ENCODE data around the gene DNAH3.
A peak's percentile ranks its signal among the peaks of the same experiment; 100 is the strongest.

DNAH3 gene

DNA sequence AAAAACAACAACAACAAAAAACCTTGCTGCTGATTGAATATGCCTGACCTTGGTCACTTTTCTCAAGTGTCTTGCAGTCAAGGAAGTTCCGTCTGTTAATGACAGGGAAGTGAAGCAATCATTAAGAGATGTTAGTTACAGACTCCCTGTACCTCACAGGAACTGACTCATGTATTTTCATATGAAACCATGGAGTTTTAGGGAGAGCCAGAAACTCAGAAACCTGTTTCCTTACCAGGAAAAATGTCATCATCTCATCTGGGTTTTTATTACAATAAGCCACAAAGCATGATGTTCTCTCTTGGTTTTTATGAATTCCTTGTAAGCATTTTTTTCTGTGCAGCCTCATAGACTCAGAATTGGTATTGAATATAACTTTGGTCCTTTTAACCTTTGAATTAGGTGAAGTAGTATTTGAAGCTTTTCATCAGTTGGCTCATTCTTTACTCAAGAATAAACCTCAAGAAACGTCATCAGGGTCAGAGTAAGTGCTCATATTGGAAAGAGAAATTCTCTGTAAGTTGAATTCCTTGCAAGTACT lies 239.8 kb downstream of the DNAH3 start:
- peak overlapping the region; percentile 83 for H3K27ac ChIP-seq
- ChIA-PET CTCF (no interaction called here), POLR2A (ENCODE audit: low non-redundant PET) (no interaction called here)
- peak; percentile 70 for DNase-seq (ENCODE audit: low spot score)
- no peak for TF ChIP-seq CTCF (conservative IDR thresholded peaks at IDR 0.05; ENCODE audit: low read depth)

GRCh38 chr16:20906341-20907255 lies 244.0 kb downstream of the DNAH3 start:
- ChIA-PET POLR2A (ENCODE audit: low non-redundant PET) (no interaction called here), CTCF (no interaction called here)
- no peak for TF ChIP-seq CTCF (conservative IDR thresholded peaks at IDR 0.05; ENCODE audit: low read depth)
- DNase-seq (ENCODE audit: low spot score) = peak; percentile 56
- H3K27ac ChIP-seq = peak overlapping the region; percentile 80

DNA sequence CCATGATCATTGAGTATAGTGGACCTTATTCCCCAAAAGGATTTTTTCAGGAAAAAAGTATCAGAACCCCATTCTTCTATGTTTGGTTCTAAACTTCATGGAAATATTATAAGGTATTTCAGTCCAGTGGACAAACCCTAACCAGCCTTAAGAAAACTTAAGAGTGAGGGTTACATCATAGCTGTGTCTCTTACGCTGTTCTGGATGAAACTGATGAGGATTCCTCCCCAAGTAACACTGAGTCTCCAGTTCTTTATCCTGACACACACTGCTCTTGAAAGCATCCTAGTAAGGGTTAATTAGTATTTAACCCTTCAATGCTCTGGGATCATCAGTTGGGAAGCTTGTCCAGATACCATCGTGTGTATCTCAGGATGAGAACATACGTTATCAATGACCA lies 245.1 kb downstream of the DNAH3 start:
- H3K27ac ChIP-seq = peak overlapping the region; percentile 80; the same call in 1 of the 2 replicates
- DNase-seq (ENCODE audit: low spot score) = no peak
- POLR2A ChIA-PET (ENCODE audit: low non-redundant PET) = no interaction called here
- CTCF ChIA-PET = interaction anchor here (0.7 kb wide), 1 partner anchor 15 kb away, joined by 3 read pairs; no protein-coding TSS in a partner anchor
- no peak for TF ChIP-seq CTCF (conservative IDR thresholded peaks at IDR 0.05; ENCODE audit: low read depth)

DNA sequence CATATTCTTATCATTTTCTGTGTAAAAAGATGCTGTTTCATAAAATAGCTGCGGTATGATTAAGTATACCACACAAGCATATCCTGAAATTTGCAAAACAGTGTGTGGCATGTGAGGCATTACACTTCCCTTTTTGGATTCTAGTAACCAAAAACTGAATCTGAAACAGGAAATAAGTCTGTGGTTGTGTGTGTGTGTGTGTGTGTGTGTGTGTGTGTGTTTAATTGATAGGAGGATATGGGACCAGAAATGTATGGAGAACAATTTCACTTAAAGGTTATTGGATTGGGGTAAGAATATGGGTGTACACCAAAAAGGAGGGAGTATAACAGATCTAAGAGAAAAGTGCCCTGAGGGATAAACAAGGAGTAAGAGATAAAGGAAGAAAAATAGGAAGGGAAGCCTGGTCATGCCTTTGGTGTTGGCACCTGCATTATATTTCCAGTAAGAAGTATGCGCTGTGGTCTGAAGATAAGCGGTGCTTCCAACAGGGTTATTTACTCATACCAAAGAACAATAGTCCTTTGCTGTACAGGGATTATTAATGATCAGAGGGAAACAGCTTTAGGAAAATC lies 246.1 kb downstream of the DNAH3 start:
- DNase-seq (ENCODE audit: low spot score) = peak; percentile 30
- no peak overlapping the region for H3K27ac ChIP-seq

GRCh38 chr16:20903899-20904506 lies 246.6 kb downstream of the DNAH3 start:
- DNase-seq (ENCODE audit: low spot score) = no peak
- ChIA-PET POLR2A (ENCODE audit: low non-redundant PET) (no interaction called here), CTCF (interaction anchor here (0.9 kb wide), 1 partner anchor 54 kb away, joined by 3 read pairs; no protein-coding TSS in a partner anchor)
- no peak overlapping the region for H3K27ac ChIP-seq
- no peak for TF ChIP-seq CTCF (conservative IDR thresholded peaks at IDR 0.05; ENCODE audit: low read depth)

More for the DNA sequence above, 246.1 kb downstream of the DNAH3 start:
- CTCF ChIA-PET = interaction anchor here (0.7 kb wide), 1 partner anchor 14 kb away, joined by 3 read pairs; no protein-coding TSS in a partner anchor
- TF ChIP-seq CTCF (conservative IDR thresholded peaks at IDR 0.05; ENCODE audit: low read depth) = no peak
- POLR2A ChIA-PET (ENCODE audit: low non-redundant PET) = no interaction called here
